ENCODE results near the gene CLEC4A.
"Not testable (repeated sequence)": the region's sequence is repeated elsewhere in the genome, so short reads cannot be mapped to it uniquely, and the experiment has no call there.

Gene CLEC4A

GRCh38 chr12:8156845-8157244 is 33.4 kb downstream of the CLEC4A start, which contains the start of gene ZNF705A:
Gene ZNF705A (plus strand): TSS chr12:8157015. CDS start chr12:8172626, 15,611 bp downstream.
- Histone ChIP-seq H3F3A (ENCODE audit: low read depth) (no peaks in the 10 kb centered on the region), H3K9me3 (ENCODE audit: insufficient read depth, low read depth, low read length) (no peaks in the 10 kb centered on the region), H2AFZ (ENCODE audit: low read length) (0 out of 2 replicates have a peak within 1 kb of the TSS, but pooled peaks have one; percentile 10), H3K4me2 (ENCODE audit: low read depth, low read length, poor library complexity, severe bottlenecking) (no peak within 1 kb of the TSS), H3K4me1 (ENCODE audit: insufficient read depth, low read length, poor library complexity, severe bottlenecking) (peaks cover 5% of the 10 kb centered on the region), H3K9ac (ENCODE audit: low read depth, low read length, poor library complexity, severe bottlenecking) (no peak within 1 kb of the TSS), H4K20me1 (ENCODE audit: insufficient read depth, low read length, poor library complexity, severe bottlenecking) (no peaks in the 10 kb centered on the region), H3K4me3 (ENCODE audit: low read length, poor library complexity, severe bottlenecking) (no peak within 1 kb of the TSS), H3K9me2 (replicated peaks; ENCODE audit: low read depth, low read length) (no peaks in the 10 kb centered on the region), H3K27me3 (ENCODE audit: insufficient read depth, low read length, poor library complexity, severe bottlenecking) (no peaks in the 10 kb centered on the region), H3K36me3 (ENCODE audit: insufficient read depth, low read length) (no peaks in the 10 kb centered on the region), H3K79me2 (ENCODE audit: insufficient read depth, low read length) (no peaks in the 10 kb centered on the region)
- TF ChIP-seq EZH2phosphoT487 (IDR thresholded peaks at IDR 0.05; ENCODE audit: borderline replicate concordance) (no peak), CTCF (conservative IDR thresholded peaks at IDR 0.05; ENCODE audit: low read length) (no peak)

- H3K4me3 ChIP-seq (ENCODE audit: low read length, poor library complexity, severe bottlenecking): no peak overlapping the region
- H3K9me3 ChIP-seq (ENCODE audit: insufficient read depth, low read depth, low read length): no peaks in the 10 kb centered on the region
- 0 out of 2 replicates have a peak overlapping the region, but pooled peaks have one; percentile 10 for H2AFZ ChIP-seq (ENCODE audit: low read length)
- peaks cover 5% of the 10 kb centered on the region for H3K4me1 ChIP-seq (ENCODE audit: insufficient read depth, low read length, poor library complexity, severe bottlenecking)
- no peaks in the 10 kb centered on the region for H3K79me2 ChIP-seq (ENCODE audit: insufficient read depth, low read length)
- no peaks in the 10 kb centered on the region for H3K36me3 ChIP-seq (ENCODE audit: insufficient read depth, low read length)
- no peaks in the 10 kb centered on the region for H4K20me1 ChIP-seq (ENCODE audit: insufficient read depth, low read length, poor library complexity, severe bottlenecking)
- H3K9me2 ChIP-seq (replicated peaks; ENCODE audit: low read depth, low read length): no peaks in the 10 kb centered on the region
- H3K4me2 ChIP-seq (ENCODE audit: low read depth, low read length, poor library complexity, severe bottlenecking): no peak overlapping the region
- no peaks in the 10 kb centered on the region for H3F3A ChIP-seq (ENCODE audit: low read depth)
- no peaks in the 10 kb centered on the region for H3K27me3 ChIP-seq (ENCODE audit: insufficient read depth, low read length, poor library complexity, severe bottlenecking)
- TF ChIP-seq EZH2phosphoT487 (IDR thresholded peaks at IDR 0.05; ENCODE audit: borderline replicate concordance) (no peak), CTCF (conservative IDR thresholded peaks at IDR 0.05; ENCODE audit: low read length) (no peak)
- H3K9ac ChIP-seq (ENCODE audit: low read depth, low read length, poor library complexity, severe bottlenecking): no peak overlapping the region
These were observed 34.2 kb downstream of the CLEC4A start for GRCh38 chr12:8157484-8158198.

GRCh38 chr12:8172911-8173310 is 49.5 kb downstream of the CLEC4A start:
- H3K4me1 ChIP-seq (ENCODE audit: insufficient read depth, low read length, poor library complexity, severe bottlenecking); H3K79me2 ChIP-seq (ENCODE audit: insufficient read depth, low read length); H4K20me1 ChIP-seq (ENCODE audit: insufficient read depth, low read length, poor library complexity, severe bottlenecking); H3K9ac ChIP-seq (ENCODE audit: low read depth, low read length, poor library complexity, severe bottlenecking); H3K36me3 ChIP-seq (ENCODE audit: insufficient read depth, low read length); H2AFZ ChIP-seq (ENCODE audit: low read length); H3K9me2 ChIP-seq (replicated peaks; ENCODE audit: low read depth, low read length); H3F3A ChIP-seq (ENCODE audit: low read depth); H3K4me3 ChIP-seq (ENCODE audit: low read length, poor library complexity, severe bottlenecking); H3K27me3 ChIP-seq (ENCODE audit: insufficient read depth, low read length, poor library complexity, severe bottlenecking); H3K4me2 ChIP-seq (ENCODE audit: low read depth, low read length, poor library complexity, severe bottlenecking); H3K9me3 ChIP-seq (ENCODE audit: insufficient read depth, low read depth, low read length): not testable (repeated sequence)
